Measurements from ENCODE around the gene TRAF6.

Gene TRAF6

DNA sequence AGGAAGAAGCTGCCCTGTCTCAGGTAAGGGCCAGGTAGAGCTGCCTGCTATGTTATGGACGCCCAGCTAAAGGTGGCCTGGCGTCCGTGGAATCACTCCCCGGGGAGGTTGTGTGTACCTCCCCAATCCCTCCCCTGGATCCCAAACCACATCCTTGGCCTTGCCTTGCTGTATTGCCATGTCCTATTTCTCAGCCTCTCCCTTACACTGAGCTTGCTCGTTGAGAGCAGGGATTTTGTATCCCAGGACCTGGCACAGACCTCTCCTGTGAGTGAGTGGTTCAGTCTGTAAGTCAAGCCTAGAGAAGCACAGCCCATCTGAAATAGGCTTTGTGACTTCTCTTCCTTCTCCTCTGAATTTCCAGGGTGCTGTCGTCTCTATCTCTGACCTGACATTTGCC, 53.9 kb downstream of the TRAF6 start:
- no peak for DNase-seq

DNA sequence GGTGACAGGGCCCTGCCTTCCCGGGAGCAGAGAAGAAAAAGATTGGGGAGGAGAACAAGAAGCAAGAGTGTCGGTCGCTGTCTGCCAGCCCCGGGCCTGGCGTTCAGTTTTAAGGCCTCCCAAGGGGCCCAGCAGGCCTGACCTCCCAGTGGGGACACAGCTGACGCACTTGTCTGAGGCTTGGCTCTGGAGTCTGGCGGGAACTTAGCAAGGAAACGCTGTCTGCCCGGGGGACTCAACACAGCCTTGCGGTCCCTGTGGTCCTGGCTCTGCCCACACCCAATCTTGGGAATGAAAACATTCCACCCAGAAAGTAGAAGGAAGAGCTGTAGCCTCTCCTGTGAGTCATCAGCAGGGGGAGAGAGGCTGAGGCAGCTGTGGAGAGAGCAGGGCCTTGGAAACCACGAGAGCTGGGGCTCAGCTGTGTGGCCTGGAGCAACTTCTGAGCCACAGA, 54.4 kb downstream of the TRAF6 start:
- DNase-seq, result no peak

DNA sequence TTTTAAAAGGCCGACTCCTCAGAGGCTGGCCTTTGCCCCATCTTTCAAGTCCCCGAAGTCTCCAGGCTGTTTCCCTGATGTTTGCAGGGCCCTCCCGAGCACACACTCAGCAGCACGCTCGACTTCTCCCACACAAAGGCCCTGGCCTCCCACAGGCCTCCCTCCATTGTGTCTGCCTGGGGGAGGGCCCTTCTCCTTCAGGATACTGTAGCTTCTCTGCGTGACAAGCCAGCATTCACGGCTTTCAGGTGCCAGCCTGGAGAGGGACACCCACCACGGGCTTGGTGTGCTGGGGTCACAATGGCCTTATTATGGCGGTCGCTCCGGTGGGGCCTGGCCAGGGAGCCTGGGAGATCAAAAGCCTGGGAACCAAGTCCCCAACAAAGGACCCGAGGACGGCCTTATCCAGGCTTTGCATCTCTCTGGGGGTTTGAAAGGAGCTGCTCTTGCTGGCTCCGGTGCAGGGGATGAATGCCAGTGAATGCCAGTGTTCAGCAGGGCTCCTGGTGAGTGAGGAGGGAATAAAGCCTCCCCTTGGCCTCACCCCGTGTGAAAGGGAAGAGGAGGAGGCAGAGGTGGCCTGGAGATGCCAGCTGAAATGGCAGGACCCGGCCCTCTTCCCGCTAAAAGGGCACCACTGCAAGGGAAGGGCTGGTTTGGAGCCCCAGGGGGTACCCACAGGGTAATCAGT, 55.0 kb downstream of the TRAF6 start:
- no peak for DNase-seq

DNA sequence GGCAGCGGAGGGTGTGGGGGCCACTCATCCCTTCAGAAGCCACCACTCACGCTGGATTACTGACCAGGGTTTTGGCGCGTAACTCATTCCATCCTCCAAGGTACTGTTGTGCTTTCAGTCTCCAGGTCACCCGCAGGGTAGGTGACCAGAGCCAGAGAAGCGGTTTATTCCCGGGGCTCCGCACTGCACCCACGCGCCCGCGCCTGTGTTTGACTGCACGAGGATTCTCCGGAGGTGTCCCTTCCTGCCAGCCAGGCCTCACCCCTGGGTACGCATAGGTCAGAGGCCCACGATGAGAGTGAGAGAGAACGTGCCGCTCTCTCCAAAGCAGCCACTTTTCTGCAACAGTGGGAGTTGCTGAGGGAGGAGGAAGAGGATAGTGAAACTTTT, 55.5 kb downstream of the TRAF6 start:
- DNase-seq, result no peak

DNA sequence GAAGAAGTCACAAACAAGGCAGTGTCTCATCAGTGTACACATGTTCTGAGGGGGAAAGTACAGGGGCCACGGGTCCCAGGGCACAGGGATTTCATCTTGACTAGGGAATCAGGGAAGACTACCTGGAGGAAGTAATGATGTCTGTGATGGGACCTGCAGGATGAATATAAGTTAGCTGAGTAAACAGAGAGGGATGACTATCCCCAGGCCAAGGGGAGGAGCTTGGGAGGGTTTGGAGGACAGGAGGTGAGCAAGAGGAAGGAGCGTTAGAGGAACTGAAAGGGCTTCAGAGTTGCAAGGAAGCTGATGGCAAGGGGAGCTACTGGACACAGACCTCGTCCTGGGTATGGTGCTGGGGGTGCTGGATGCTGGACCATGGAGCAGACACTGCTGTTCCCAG, 56.4 kb downstream of the TRAF6 start:
- no peak for DNase-seq

DNA sequence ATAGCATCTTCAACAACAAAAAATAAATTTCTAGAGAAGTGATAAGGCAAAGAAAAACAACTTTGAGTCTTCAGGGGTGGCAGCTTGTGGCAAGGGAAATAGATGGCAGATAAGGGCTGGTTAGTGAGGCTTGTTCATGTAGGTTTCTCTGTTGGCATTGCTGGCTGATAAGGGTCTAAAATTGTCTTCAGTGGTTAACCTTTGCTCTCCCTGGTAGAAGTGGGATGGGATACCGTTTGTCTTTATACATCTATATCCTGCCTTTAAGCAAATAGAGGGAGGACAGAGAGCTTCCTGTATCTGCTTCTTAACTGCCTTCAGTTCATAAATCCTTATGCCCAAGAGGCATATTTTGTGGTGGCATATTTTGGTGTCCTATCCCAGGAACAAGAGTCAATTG, 57.1 kb downstream of the TRAF6 start:
- DNase-seq, result no peak

DNA sequence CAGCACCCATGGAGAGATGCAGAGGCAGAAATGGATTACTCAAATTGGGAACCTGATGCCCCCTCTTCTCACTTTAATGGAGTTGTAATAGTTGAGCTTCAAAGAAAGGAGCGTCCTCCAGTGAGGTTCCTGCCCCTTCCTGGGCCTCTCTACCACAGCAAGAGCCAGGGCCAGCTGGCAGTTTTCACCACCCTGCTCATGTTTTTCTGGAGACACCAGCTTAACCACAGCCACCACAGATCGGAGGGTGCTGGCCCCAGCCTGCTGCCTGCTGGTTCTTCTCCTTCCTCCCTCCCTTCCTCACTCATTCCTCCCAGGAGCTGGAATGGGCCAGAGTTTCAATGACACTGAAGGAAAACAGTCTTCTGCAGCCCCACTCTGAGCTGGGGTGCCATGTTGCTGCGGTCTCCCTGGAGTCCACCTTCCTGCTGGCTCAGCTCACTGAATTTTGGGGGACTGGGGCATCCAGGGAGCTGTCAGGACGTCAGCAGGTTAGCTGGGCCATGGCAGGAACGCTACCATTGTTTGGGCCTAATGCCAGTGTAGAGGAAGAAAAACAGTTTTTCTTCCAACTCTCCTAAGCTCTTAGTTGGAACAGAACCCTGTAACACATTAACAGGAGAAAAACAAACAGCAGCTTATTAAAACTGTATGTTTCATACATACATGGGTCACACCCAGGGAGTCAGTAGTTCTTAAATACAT, 57.7 kb downstream of the TRAF6 start:
- no peak for DNase-seq

DNA sequence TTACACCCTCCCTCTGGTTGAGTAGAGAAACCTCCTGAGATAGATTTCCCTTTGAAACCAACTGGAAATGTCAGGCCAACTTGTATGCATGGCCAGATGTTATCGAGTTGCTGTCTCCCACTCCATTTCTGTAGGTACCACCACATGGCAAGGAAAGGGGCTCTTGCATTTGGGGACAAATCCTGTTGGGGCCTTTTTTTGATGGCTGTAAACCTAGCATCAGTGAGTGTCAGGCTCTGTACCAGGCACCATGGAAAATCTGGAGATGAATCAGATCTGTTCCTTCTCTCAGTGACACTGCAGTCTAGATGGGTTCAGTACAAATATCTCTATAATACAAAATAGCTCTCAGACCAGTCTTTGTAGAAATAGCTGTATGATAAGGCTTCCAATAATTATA, 58.4 kb downstream of the TRAF6 start:
- no peak for DNase-seq

DNA sequence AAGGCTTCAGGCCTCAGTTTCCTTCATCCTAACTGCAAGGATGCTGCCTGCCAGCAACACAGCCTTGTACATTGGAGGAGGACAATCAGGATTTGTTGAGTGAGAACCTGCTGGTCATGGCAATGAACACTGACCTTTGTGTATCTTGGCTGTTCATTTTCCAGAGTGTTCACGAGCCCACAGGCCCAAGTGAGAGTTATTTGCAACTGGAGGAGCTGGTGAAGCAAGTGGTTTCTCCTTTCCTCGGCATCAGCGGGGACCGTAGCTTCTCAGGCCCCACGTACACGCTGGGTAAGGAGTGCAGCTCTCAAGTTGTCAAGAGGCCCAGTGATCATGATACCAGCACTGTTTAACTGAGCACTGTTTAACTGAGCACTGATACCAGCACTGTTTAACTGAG, 59.0 kb downstream of the TRAF6 start:
- no peak for DNase-seq

DNA sequence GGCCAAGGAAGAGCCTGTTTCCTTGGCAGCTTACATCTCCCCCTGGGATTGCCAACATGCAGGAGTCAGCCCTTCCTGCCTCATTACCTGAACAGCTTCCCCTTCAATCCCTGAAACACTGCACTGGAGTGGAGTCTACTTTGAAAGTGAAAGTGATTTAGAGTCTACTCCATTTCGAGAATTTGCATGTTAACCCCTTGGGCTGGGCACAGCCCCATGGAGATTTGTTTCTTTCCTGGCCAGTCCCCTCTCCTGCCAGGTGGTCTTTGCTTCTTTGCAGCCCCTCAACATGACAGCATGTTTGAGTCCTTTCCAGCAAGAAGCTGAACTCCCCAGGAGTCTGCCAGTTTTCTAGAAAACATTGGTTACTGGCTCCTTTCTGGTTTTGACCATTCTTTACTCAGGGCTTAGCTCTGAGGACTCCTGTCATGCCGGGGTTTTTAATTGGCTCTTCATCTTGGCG, 59.9 kb downstream of the TRAF6 start:
- DNase-seq, result no peak

DNA sequence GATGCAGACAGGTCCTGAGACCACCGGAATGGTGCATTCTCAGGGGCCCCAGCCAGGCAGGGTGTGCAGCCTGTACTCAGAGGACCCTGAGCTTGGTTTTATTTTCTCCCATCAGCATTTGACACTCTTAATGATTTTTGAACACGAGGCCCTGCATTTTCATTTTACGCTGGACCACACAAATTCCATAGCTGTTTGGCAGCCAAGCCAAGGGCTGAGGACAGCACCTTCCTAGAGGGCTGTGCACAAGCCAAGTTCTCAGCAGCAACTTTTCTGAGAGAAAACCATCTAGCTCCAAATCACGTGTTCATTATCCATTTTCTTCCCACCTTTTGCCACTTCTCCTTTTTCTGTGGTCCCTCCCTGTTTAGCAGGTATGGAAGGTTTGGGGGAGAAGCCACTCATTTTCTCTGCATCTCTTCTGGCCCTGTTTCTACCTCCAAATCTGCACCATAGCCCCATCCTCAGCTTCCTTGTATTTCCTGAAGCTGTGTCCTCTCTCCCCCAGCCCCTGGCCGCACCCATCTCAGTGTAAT, 60.4 kb downstream of the TRAF6 start:
- DNase-seq, result no peak

DNA sequence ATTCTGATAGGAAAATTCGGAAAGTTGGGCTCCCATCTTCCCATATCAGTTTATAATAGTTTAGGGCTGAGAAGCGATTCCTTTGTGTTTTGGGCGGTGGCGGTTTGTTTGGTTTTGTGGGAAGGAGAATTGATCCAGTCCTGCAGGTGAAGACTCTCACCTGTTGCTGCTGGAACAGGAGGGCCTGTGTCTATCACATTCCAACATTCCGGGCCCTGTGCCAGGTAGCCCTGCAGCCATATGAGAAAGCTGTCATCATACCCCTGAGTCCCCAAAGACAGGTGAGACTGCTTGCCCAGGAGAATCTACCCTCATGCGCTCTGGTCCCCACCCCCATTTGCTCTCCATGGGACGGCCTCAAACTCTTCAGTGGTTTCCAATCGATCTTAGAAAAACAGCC, 62.1 kb downstream of the TRAF6 start:
- DNase-seq, result no peak

DNA sequence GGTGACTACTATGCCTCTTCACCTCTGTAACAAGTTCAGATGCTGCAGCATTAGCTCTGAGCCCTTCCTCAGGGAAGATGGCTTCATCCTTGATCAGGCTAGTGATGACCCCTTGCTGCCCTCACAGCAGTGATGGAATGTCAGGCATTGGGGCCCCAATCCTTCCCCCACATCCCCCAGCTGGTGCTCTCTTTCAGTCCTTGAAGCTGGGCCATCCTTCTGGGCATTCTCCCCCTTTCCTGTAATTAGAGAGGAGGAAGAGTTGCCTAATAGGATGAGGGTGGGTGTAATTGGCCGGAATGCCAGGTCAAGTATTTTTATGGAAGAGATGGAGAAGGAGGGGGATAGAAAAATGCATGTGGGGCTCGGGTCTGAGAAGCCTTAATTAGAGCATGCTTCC, 62.6 kb downstream of the TRAF6 start:
- no peak for DNase-seq

DNA sequence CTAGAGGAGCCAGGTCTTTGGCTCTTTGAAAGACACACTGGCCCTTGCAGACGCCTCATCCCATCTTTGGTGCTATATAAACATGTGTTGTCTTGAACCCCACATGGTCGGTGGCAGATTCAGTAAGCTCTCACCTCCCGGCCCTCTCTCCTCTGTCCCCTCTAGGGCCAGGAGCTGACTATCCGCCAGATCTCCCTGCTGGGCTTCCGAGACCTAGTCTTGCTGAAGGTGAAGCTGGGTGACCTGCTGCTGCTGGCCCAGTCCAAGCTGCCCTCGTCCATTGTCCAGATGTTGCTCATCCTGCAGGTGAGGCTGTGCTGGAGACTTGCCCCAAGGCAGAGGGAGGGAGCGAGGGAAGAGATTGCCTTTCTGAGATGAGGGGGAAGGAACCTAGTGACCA, 63.9 kb downstream of the TRAF6 start:
- DNase-seq, result no peak

DNA sequence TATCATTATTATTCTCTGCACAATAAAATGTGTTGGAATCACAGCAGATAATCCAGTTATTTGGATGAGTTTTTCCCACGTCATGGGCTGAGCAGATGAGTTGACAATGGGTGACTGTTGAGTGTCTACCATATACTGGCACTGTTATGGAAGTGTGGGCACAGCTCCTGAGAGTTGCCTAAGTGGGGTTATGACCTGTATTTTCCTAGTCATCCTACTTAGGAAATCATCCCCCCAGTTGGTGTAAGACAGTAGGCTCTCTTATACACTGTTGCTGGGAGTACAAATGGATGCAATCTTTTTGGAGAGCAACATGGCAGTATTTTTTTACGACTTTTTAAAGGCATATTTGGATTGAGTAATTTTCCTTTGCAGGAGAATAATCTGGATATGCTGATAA, 66.4 kb downstream of the TRAF6 start:
- no peak for DNase-seq

DNA sequence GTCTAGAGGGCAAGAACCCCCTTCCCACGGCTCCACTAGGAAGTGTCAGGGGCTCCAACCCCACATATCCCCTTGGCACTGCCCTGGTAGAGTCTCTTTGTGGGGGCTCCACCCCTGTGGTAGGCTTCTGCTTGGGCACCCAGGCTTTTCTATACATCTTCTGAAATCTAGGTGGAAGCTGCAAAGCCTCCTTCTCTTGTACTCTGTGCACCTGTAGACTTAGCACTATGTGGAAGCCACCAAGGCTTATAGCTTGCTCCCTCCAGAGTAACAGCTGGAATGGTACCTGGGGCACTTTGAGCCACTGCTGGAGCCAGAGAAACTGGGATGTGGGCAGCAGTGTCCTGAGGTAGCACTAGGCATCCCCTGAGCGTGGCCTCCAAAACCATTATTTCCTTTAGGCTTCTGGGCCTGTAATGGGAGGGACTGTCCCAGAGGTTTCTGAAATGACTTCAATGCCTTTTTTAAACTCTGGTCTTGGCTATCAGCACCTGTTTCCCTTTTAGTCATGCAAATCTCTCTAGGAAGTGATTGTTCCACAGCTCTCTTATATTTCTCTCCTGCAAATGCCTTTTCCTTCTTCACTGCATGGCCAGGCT, 68.4 kb downstream of the TRAF6 start:
- no peak for DNase-seq

DNA sequence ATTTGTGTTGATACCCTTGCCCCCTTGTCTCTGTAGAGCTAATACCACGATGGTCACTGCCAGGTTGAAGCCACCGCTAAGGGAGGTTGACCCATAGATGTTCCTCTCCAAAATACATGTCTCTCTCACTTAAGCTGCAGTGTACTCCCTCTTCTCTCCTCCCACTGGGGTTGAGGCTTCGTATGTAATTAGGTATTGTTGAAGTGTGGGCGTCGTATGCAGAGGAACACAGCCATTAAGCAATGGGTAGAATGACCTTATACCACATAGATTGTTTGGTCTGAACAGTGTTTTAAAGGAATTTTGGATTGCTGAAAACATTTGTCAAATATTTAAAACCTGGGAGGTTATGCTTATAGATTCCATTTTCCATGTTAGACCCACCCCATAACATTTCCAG, 71.9 kb downstream of the TRAF6 start:
- DNase-seq, result no peak

DNA sequence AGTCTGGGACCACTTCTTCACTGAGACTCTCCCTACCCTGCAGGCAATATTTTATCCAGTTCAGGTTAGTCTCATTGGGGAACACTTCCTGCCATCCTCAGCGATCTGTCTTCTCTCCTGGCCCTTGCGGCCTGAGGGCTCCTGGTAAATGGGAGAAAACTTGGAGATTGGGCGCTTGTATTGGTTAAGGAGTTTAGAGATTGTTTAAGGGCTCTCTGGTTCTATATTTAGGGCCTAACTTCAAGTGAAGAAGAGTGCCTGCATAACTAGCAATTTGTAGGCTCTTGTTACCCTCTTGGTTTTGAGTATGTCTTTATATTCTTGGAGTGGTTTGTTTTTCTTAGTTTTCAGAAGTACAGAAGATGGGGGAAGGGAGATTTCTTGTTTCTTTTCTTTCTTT, 72.7 kb downstream of the TRAF6 start:
- no peak for DNase-seq
